HepG2 (cell line): ENCODE data around the gene PTPN2.

Experiments used
- CTCF ChIP-seq: sonication (generic); formaldehyde crosslinking; IDR thresholded peaks from 2 replicates; pipeline ENCODE4 v1.5.0; 2020; ENCODE audit warnings: mild to moderate bottlenecking, missing genetic modification reagents, moderate library complexity
- GMEB2 ChIP-seq: IDR thresholded peaks from 2 replicates; pipeline ENCODE4 v1.6.1; 2016; ENCODE audit warnings: missing biosample characterization, missing genetic modification reagents, low read depth
- KAT7 ChIP-seq: IDR thresholded peaks from 2 replicates; pipeline ENCODE4 v1.6.1; 2018; ENCODE audit warnings: borderline replicate concordance, missing compliant biosample characterization
- NFATC3 ChIP-seq: sonication (generic); formaldehyde crosslinking; IDR thresholded peaks from 2 replicates; pipeline ENCODE4 v1.5.1; 2020; ENCODE audit warnings: mild to moderate bottlenecking, missing genetic modification reagents
- RCOR2 ChIP-seq: IDR thresholded peaks from 2 replicates; pipeline ENCODE4 v1.6.1; 2016; ENCODE audit warnings: missing biosample characterization, missing genetic modification reagents
- SMYD3 ChIP-seq: sonication (generic); formaldehyde crosslinking; IDR thresholded peaks from 2 replicates; pipeline ENCODE4 v1.8.1; 2023; ENCODE audit warnings: mild to moderate bottlenecking, missing genetic modification reagents

- no peak for TF ChIP-seq CTCF
- no peak for TF ChIP-seq NFATC3 (CRISPR knock-in tag)
- no peak for TF ChIP-seq GMEB2 (CRISPR knock-in tag)
- no peak for TF ChIP-seq KAT7 (CRISPR knock-in tag)
- no peak for TF ChIP-seq RCOR2 (CRISPR knock-in tag)
- TF ChIP-seq SMYD3 (CRISPR knock-in tag), result no peak
Measured at GRCh38 chr18:12827588-12827987, 56.4 kb downstream of the PTPN2 start.
